H1 (cell line): ENCODE results near the gene PAWR.

Experiments used
- MAFK ChIP-seq: IDR thresholded peaks from 2 replicates; pipeline ENCODE4 v1.6.1; 2012; ENCODE audit warnings: low read depth, mild to moderate bottlenecking, improper control_type of control experiment, low read length
- POLR2A ChIP-seq, 2 experiments: IDR thresholded peaks; 1 replicate in 1 of 2; 2 replicates in 1 of 2; pipeline ENCODE4 v1.6.1; 2011; ENCODE audit warnings: low read depth in 2 of 2, low read length in 2 of 2, mild to moderate bottlenecking in 2 of 2; ENCODE audit errors: control extremely low read depth in 1 of 2
- YY1 ChIP-seq: IDR thresholded peaks from 2 replicates; pipeline ENCODE4 v1.6.1; 2011; ENCODE audit warnings: low read depth, mild to moderate bottlenecking, low read length
- TF ChIP-seq, protein P1 (sequence below), 3 experiments: IDR thresholded peaks; 1 replicate in 2 of 3; 2 replicates in 1 of 3; pipeline versions ENCODE4 v1.5.1 to v1.6.1; 2011; ENCODE audit warnings: low read length in 3 of 3, mild to moderate bottlenecking in 3 of 3, inconsistent platforms in 2 of 3, low read depth in 1 of 3, moderate library complexity in 1 of 3; ENCODE audit not compliant: insufficient read depth in 1 of 3; ENCODE audit errors: control extremely low read depth in 1 of 3

DNA sequence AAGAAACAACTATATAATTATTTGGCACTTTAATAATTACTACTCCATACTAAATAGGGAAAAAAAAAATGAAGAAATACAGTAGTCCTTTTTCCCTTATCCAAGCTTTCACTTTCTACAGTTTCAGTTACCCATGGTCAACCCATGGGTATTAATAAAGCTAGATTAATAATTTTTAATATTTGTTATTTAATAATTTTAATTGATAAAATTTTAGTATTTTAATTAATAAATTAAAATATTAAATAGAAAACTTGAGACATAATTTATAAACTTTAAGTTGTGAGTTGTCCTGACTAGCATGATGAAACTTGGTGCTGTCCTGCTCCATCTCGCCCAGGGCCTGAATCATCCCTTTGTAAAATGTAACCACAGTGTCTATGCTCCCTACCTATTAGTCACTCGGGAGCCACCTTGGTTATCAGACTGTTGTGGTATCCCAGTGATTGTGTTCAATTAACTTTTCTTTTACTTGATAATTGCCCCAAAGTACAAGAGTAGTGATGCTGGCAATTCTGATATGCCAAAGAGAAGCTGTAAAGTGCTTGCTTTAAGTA lies 71.8 kb downstream of the PAWR start:
- TF ChIP-seq YY1 (no peak), POLR2A (IDR thresholded peaks at IDR 0.05; ENCODE audit: control extremely low read depth in 1 of 2, low read depth in 2 of 2, low read length in 2 of 2) (no peak), MAFK (no peak)
- TF ChIP-seq, protein P1, sequence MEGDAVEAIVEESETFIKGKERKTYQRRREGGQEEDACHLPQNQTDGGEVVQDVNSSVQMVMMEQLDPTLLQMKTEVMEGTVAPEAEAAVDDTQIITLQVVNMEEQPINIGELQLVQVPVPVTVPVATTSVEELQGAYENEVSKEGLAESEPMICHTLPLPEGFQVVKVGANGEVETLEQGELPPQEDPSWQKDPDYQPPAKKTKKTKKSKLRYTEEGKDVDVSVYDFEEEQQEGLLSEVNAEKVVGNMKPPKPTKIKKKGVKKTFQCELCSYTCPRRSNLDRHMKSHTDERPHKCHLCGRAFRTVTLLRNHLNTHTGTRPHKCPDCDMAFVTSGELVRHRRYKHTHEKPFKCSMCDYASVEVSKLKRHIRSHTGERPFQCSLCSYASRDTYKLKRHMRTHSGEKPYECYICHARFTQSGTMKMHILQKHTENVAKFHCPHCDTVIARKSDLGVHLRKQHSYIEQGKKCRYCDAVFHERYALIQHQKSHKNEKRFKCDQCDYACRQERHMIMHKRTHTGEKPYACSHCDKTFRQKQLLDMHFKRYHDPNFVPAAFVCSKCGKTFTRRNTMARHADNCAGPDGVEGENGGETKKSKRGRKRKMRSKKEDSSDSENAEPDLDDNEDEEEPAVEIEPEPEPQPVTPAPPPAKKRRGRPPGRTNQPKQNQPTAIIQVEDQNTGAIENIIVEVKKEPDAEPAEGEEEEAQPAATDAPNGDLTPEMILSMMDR (IDR thresholded peaks at IDR 0.05; ENCODE audit: control extremely low read depth in 1 of 3, insufficient read depth in 1 of 3, low read depth in 1 of 3, low read length in 3 of 3) = no peak
